ENCODE results near the gene ZXDC. TPM values are rescaled to one million over a fixed set of nuclear protein-coding genes. Genes with fewer than 3 reads are reported as not detected.

Gene ZXDC
- total RNA-seq, 4 donors from 2014 or later = 40.5 to 97.5 (median 61.2) TPM

- 62% methylated on average over 14 of the region's 14 CpGs for WGBS
- H3K4me3 ChIP-seq = no peak overlapping the region
- TF ChIP-seq EP300 (IDR thresholded peaks at IDR 0.05) (no peak), POLR2AphosphoS5 (IDR thresholded peaks at IDR 0.05) (no peak), POLR2A (IDR thresholded peaks at IDR 0.05) (no peak), CTCF (IDR thresholded peaks at IDR 0.05) (no peak)
- H3K9me3 ChIP-seq = no peaks in the 10 kb centered on the region
- H3K36me3 ChIP-seq = no peaks in the 10 kb centered on the region
- peaks cover 7% of the 10 kb centered on the region for H3K4me1 ChIP-seq
- no peak overlapping the region for H3K27ac ChIP-seq
- DNase-seq (ENCODE audit: low spot score in 2 of 2) = peak in 1 of 2 donors; percentile 53
- no peaks in the 10 kb centered on the region for H3K27me3 ChIP-seq
Measured at GRCh38 chr3:126486360-126486847, 10.7 kb upstream of the ZXDC start.

- Histone ChIP-seq H3K27ac (no peak overlapping the region), H3K4me1 (peaks cover 7% of the 10 kb centered on the region), H3K9me3 (no peaks in the 10 kb centered on the region), H3K4me3 (no peak overlapping the region), H3K36me3 (no peaks in the 10 kb centered on the region), H3K27me3 (no peaks in the 10 kb centered on the region)
- WGBS = 93% methylated on average over 6 of the region's 9 CpGs
- DNase-seq (ENCODE audit: low spot score in 2 of 2) = peak in 1 of 2 donors; percentile 47
- no peak for TF ChIP-seq POLR2AphosphoS5 (IDR thresholded peaks at IDR 0.05)
- no peak for TF ChIP-seq CTCF (IDR thresholded peaks at IDR 0.05)
- no peak for TF ChIP-seq POLR2A (IDR thresholded peaks at IDR 0.05)
- TF ChIP-seq EP300 (IDR thresholded peaks at IDR 0.05) = no peak
Measured at GRCh38 chr3:126485956-126486355, 10.3 kb upstream of the ZXDC start.

GRCh38 chr3:126485176-126485897 lies 9.6 kb upstream of the ZXDC start:
- WGBS = 87% methylated on average over 8 of the region's 8 CpGs
- H3K4me1 ChIP-seq = peaks cover 7% of the 10 kb centered on the region
- H3K36me3 ChIP-seq = no peaks in the 10 kb centered on the region
- TF ChIP-seq POLR2A (IDR thresholded peaks at IDR 0.05) (no peak), EP300 (IDR thresholded peaks at IDR 0.05) (no peak), POLR2AphosphoS5 (IDR thresholded peaks at IDR 0.05) (no peak), CTCF (IDR thresholded peaks at IDR 0.05) (no peak)
- no peaks in the 10 kb centered on the region for H3K9me3 ChIP-seq
- no peak for DNase-seq (ENCODE audit: low spot score in 2 of 2)
- H3K27ac ChIP-seq = no peak overlapping the region
- no peaks in the 10 kb centered on the region for H3K27me3 ChIP-seq
- no peak overlapping the region for H3K4me3 ChIP-seq

- Histone ChIP-seq H3K27me3 (no peaks in the 10 kb centered on the region), H3K9me3 (no peaks in the 10 kb centered on the region), H3K4me3 (no peak overlapping the region), H3K36me3 (no peaks in the 10 kb centered on the region), H3K4me1 (peaks cover 7% of the 10 kb centered on the region), H3K27ac (no peak overlapping the region)
- WGBS = 81% methylated on average over 3 of the region's 3 CpGs
- no peak for DNase-seq (ENCODE audit: low spot score in 2 of 2)
- TF ChIP-seq POLR2A (IDR thresholded peaks at IDR 0.05) (no peak), POLR2AphosphoS5 (IDR thresholded peaks at IDR 0.05) (no peak), CTCF (IDR thresholded peaks at IDR 0.05) (no peak)
Measured at GRCh38 chr3:126484662-126485061, 9.0 kb upstream of the ZXDC start.

- peaks cover 7% of the 10 kb centered on the region for H3K4me1 ChIP-seq
- H3K27ac ChIP-seq = no peak overlapping the region
- WGBS = 92% methylated on average over 3 of the region's 3 CpGs
Measured at GRCh38 chr3:126484148-126484547, 8.5 kb upstream of the ZXDC start.

More at GRCh38 chr3:126484148-126484547, 8.5 kb upstream of the ZXDC start:
- H3K4me3 ChIP-seq = no peak overlapping the region
- H3K27me3 ChIP-seq = no peaks in the 10 kb centered on the region
- H3K9me3 ChIP-seq = no peaks in the 10 kb centered on the region
- TF ChIP-seq POLR2AphosphoS5 (IDR thresholded peaks at IDR 0.05) = no peak
- DNase-seq (ENCODE audit: low spot score in 2 of 2) = no peak
- no peaks in the 10 kb centered on the region for H3K36me3 ChIP-seq

All from suprapubic skin (tissue), 4 donors.